ENCODE results near the gene SLC13A3.

DNA sequence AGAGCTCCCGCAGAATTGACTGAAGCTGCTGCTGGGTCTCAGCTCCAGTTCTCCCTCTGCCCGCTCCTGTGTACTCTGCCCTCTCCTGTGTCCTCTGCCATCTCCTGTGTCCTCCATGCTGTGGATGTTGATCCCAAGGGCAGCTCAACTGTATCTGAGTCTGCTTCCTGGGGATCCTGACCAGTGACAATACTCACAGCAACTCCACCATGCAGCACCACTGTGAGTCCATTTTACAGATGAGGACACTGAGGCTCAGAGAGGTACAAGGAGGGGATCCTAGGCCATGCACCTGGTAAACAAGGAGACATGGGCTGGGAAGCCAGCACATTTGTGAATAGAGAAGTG is 29.4 kb upstream of the SLC13A3 start:
- TF ChIP-seq, protein P1, sequence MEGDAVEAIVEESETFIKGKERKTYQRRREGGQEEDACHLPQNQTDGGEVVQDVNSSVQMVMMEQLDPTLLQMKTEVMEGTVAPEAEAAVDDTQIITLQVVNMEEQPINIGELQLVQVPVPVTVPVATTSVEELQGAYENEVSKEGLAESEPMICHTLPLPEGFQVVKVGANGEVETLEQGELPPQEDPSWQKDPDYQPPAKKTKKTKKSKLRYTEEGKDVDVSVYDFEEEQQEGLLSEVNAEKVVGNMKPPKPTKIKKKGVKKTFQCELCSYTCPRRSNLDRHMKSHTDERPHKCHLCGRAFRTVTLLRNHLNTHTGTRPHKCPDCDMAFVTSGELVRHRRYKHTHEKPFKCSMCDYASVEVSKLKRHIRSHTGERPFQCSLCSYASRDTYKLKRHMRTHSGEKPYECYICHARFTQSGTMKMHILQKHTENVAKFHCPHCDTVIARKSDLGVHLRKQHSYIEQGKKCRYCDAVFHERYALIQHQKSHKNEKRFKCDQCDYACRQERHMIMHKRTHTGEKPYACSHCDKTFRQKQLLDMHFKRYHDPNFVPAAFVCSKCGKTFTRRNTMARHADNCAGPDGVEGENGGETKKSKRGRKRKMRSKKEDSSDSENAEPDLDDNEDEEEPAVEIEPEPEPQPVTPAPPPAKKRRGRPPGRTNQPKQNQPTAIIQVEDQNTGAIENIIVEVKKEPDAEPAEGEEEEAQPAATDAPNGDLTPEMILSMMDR (IDR thresholded peaks at IDR 0.05): no peak
- no peak for TF ChIP-seq POLR2A (IDR thresholded peaks at IDR 0.05)

Data from ovary (tissue), 3 donors.